ENCODE data around the gene KLF11. TPM values are rescaled to one million over a fixed set of nuclear protein-coding genes. Genes with fewer than 3 reads are reported as not detected.
A peak's percentile ranks its signal among the peaks of the same experiment; 100 is the strongest.

KLF11 gene
- total RNA-seq, 2 donors from 2014 or later = 38.0 to 44.5 TPM

- ATAC-seq (no peak), DNase-seq (no peak)
- H3K4me3 Mint-ChIP-seq = no peak overlapping the region
- H3K27ac Mint-ChIP-seq = peak overlapping the region; percentile 59
- H3K36me3 Mint-ChIP-seq (ENCODE audit: low read depth) = no peaks in the 10 kb centered on the region
- H3K4me1 Mint-ChIP-seq = peaks cover 25% of the 10 kb centered on the region
- H3K27me3 Mint-ChIP-seq = no peaks in the 10 kb centered on the region
- H3K9me3 ChIP-seq (ENCODE audit: control insufficient read depth, low read length, poor library complexity, severe bottlenecking) = no peaks in the 10 kb centered on the region
Observed at GRCh38 chr2:10034333-10035052, 8.9 kb upstream of the KLF11 start.

GRCh38 chr2:10035053-10035422 is 8.3 kb upstream of the KLF11 start:
- DNase-seq (no peak), ATAC-seq (no peak)
- no peaks in the 10 kb centered on the region for H3K9me3 ChIP-seq (ENCODE audit: control insufficient read depth, low read length, poor library complexity, severe bottlenecking)
- Mint-ChIP-seq H3K36me3 (ENCODE audit: low read depth) (no peaks in the 10 kb centered on the region), H3K4me1 (peaks cover 19% of the 10 kb centered on the region), H3K27ac (peak overlapping the region; percentile 59), H3K27me3 (no peaks in the 10 kb centered on the region), H3K4me3 (no peak overlapping the region)

- no peak overlapping the region for H3K27ac Mint-ChIP-seq
- no peak for ATAC-seq
- no peaks in the 10 kb centered on the region for H3K27me3 Mint-ChIP-seq
- DNase-seq = no peak
- no peaks in the 10 kb centered on the region for H3K9me3 ChIP-seq (ENCODE audit: control insufficient read depth, low read length, poor library complexity, severe bottlenecking)
- H3K4me3 Mint-ChIP-seq = no peak overlapping the region
- H3K36me3 Mint-ChIP-seq (ENCODE audit: low read depth) = no peaks in the 10 kb centered on the region
- peaks cover 16% of the 10 kb centered on the region for H3K4me1 Mint-ChIP-seq
Observed at GRCh38 chr2:10035633-10036032, 7.7 kb upstream of the KLF11 start.

- Mint-ChIP-seq H3K4me1 (peaks cover 17% of the 10 kb centered on the region), H3K27ac (no peak overlapping the region), H3K36me3 (ENCODE audit: low read depth) (no peaks in the 10 kb centered on the region), H3K27me3 (no peaks in the 10 kb centered on the region), H3K4me3 (no peak overlapping the region)
- no peaks in the 10 kb centered on the region for H3K9me3 ChIP-seq (ENCODE audit: control insufficient read depth, low read length, poor library complexity, severe bottlenecking)
- peak; percentile 97 for ATAC-seq
- peak; percentile 49 to 55 (median 49) for DNase-seq
Observed at GRCh38 chr2:10036095-10036884, 7.1 kb upstream of the KLF11 start.

- H3K27me3 Mint-ChIP-seq = no peaks in the 10 kb centered on the region
- no peaks in the 10 kb centered on the region for H3K36me3 Mint-ChIP-seq (ENCODE audit: low read depth)
- peaks cover 26% of the 10 kb centered on the region for H3K4me1 Mint-ChIP-seq
- ATAC-seq = no peak
- no peak for DNase-seq
- no peak overlapping the region for H3K4me3 Mint-ChIP-seq
- no peaks in the 10 kb centered on the region for H3K9me3 ChIP-seq (ENCODE audit: control insufficient read depth, low read length, poor library complexity, severe bottlenecking)
- no peak overlapping the region for H3K27ac Mint-ChIP-seq
Observed at GRCh38 chr2:10038123-10038522, 5.2 kb upstream of the KLF11 start.

GRCh38 chr2:10038716-10039115 is 4.6 kb upstream of the KLF11 start:
- no peak for ATAC-seq
- no peak for DNase-seq
- no peaks in the 10 kb centered on the region for H3K36me3 Mint-ChIP-seq (ENCODE audit: low read depth)

GRCh38 chr2:10039658-10040410 is 3.5 kb upstream of the KLF11 start:
- Mint-ChIP-seq H3K36me3 (ENCODE audit: low read depth) (no peaks in the 10 kb centered on the region), H3K27me3 (no peaks in the 10 kb centered on the region), H3K27ac (peak overlapping the region; percentile 75), H3K4me1 (peaks cover 30% of the 10 kb centered on the region), H3K4me3 (no peak overlapping the region)
- ATAC-seq (no peak), DNase-seq (no peak)
- H3K9me3 ChIP-seq (ENCODE audit: control insufficient read depth, low read length, poor library complexity, severe bottlenecking) = no peaks in the 10 kb centered on the region

More at GRCh38 chr2:10038716-10039115, 4.6 kb upstream of the KLF11 start:
- peaks cover 26% of the 10 kb centered on the region for H3K4me1 Mint-ChIP-seq
- H3K27me3 Mint-ChIP-seq = no peaks in the 10 kb centered on the region
- H3K4me3 Mint-ChIP-seq = no peak overlapping the region
- H3K9me3 ChIP-seq (ENCODE audit: control insufficient read depth, low read length, poor library complexity, severe bottlenecking) = no peaks in the 10 kb centered on the region
- H3K27ac Mint-ChIP-seq = no peak overlapping the region

GRCh38 chr2:10041711-10042110 is 1.6 kb upstream of the KLF11 start:
- Mint-ChIP-seq H3K4me3 (peak overlapping the region; percentile 90), H3K27ac (peak overlapping the region; percentile 75), H3K36me3 (ENCODE audit: low read depth) (no peaks in the 10 kb centered on the region), H3K4me1 (peaks cover 23% of the 10 kb centered on the region), H3K27me3 (no peaks in the 10 kb centered on the region)
- H3K9me3 ChIP-seq (ENCODE audit: control insufficient read depth, low read length, poor library complexity, severe bottlenecking) = no peaks in the 10 kb centered on the region
- no peak for ATAC-seq
- DNase-seq = no peak

GRCh38 chr2:10042301-10043161 is 819 bp upstream of the KLF11 start:
- ATAC-seq (no peak), DNase-seq (peak; percentile 26 to 33 (median 28))
- peaks cover 28% of the 10 kb centered on the region for H3K4me1 Mint-ChIP-seq
- H3K27ac Mint-ChIP-seq = peak overlapping the region; percentile 88
- no peaks in the 10 kb centered on the region for H3K27me3 Mint-ChIP-seq
- H3K4me3 Mint-ChIP-seq = peak overlapping the region; percentile 90
- H3K36me3 Mint-ChIP-seq (ENCODE audit: low read depth) = no peaks in the 10 kb centered on the region
- no peaks in the 10 kb centered on the region for H3K9me3 ChIP-seq (ENCODE audit: control insufficient read depth, low read length, poor library complexity, severe bottlenecking)

- H3K4me3 Mint-ChIP-seq = peak overlapping the region; percentile 82
- ATAC-seq = peak; percentile 74
Observed at GRCh38 chr2:10043906-10044601, 704 bp downstream of the KLF11 start.

GRCh38 chr2:10045561-10046355 is 2.4 kb downstream of the KLF11 start:
- peaks cover 31% of the 10 kb centered on the region for H3K4me1 Mint-ChIP-seq
- no peaks in the 10 kb centered on the region for H3K27me3 Mint-ChIP-seq
- H3K9me3 ChIP-seq (ENCODE audit: control insufficient read depth, low read length, poor library complexity, severe bottlenecking) = no peaks in the 10 kb centered on the region
- H3K4me3 Mint-ChIP-seq = peak overlapping the region; percentile 43
- ATAC-seq (no peak), DNase-seq (no peak)
- H3K36me3 Mint-ChIP-seq (ENCODE audit: low read depth) = no peaks in the 10 kb centered on the region
- peak overlapping the region; percentile 8 for H3K27ac Mint-ChIP-seq

More at GRCh38 chr2:10043906-10044601, 704 bp downstream of the KLF11 start:
- no peaks in the 10 kb centered on the region for H3K9me3 ChIP-seq (ENCODE audit: control insufficient read depth, low read length, poor library complexity, severe bottlenecking)
- H3K27ac Mint-ChIP-seq = peak overlapping the region; percentile 93
- no peaks in the 10 kb centered on the region for H3K27me3 Mint-ChIP-seq
- H3K4me1 Mint-ChIP-seq = peaks cover 24% of the 10 kb centered on the region
- no peaks in the 10 kb centered on the region for H3K36me3 Mint-ChIP-seq (ENCODE audit: low read depth)
- DNase-seq = peak; percentile 87 to 91 (median 90)
